HG03442 (cell line): ENCODE results near the gene BIRC7.
"Not testable (repeated sequence)": the region's sequence is repeated elsewhere in the genome, so short reads cannot be mapped to it uniquely, and the experiment has no call there.

Experiments used
- ATAC-seq: cut with Tn5 transposase; IDR thresholded peaks from one replicate; pipeline ENCODE4 v1.9.1; 2021; ENCODE audit warnings: mild to moderate bottlenecking, moderate library complexity; ENCODE audit not compliant: unreplicated experiment

Gene BIRC7

GRCh38 chr20:63206878-63207277 is 28.8 kb upstream of the BIRC7 start:
- no peak for ATAC-seq

- ATAC-seq: no peak
Measured at GRCh38 chr20:63208346-63208909, 27.3 kb upstream of the BIRC7 start.

GRCh38 chr20:63210011-63210605 is 25.6 kb upstream of the BIRC7 start:
- no peak for ATAC-seq

- no peak for ATAC-seq
Measured at GRCh38 chr20:63212393-63212730, 23.3 kb upstream of the BIRC7 start.

GRCh38 chr20:63212792-63213191 is 22.9 kb upstream of the BIRC7 start:
- no peak for ATAC-seq

- no peak for ATAC-seq
Measured at GRCh38 chr20:63214514-63214913, 21.2 kb upstream of the BIRC7 start.

- no peak for ATAC-seq
Measured at GRCh38 chr20:63215101-63216040, 20.3 kb upstream of the BIRC7 start.

- ATAC-seq: peak; percentile 80
Measured at GRCh38 chr20:63216041-63216848, 19.5 kb upstream of the BIRC7 start, which contains the start of gene YTHDF1. Gene YTHDF1, minus strand, starts transcription at chr20:63216131. Its CDS starts 239 bp downstream, at chr20:63215892.

GRCh38 chr20:63216849-63217471 is 18.7 kb upstream of the BIRC7 start:
- no peak for ATAC-seq

- no peak for ATAC-seq
Measured at GRCh38 chr20:63217706-63218105, 18.0 kb upstream of the BIRC7 start.

GRCh38 chr20:63218701-63219446 is 16.8 kb upstream of the BIRC7 start:
- no peak for ATAC-seq

GRCh38 chr20:63219447-63219821 is 16.3 kb upstream of the BIRC7 start:
- ATAC-seq: no peak

GRCh38 chr20:63219866-63220521 is 15.7 kb upstream of the BIRC7 start:
- no peak for ATAC-seq

GRCh38 chr20:63220696-63221399 is 14.9 kb upstream of the BIRC7 start:
- ATAC-seq: no peak

- not testable (repeated sequence) for ATAC-seq
Measured at GRCh38 chr20:63221400-63222053, 14.2 kb upstream of the BIRC7 start.

GRCh38 chr20:63222541-63222940 is 13.2 kb upstream of the BIRC7 start:
- no peak for ATAC-seq

GRCh38 chr20:63223121-63223825 is 12.4 kb upstream of the BIRC7 start:
- no peak for ATAC-seq

GRCh38 chr20:63223826-63224207 is 11.9 kb upstream of the BIRC7 start:
- ATAC-seq: no peak
